Nephron progenitor cell (in vitro differentiated cells): ENCODE results near the gene HNMT.

Experiments used
- DNase-seq: peaks from one replicate; pipeline ENCODE4 v3.0.0; 2021
- H3K27ac Mint-ChIP-seq: 2 replicates; pipeline ENCODE4 v1.8.0; 2021; ENCODE audit warnings: mild to moderate bottlenecking, moderate library complexity, mixed read lengths
- H3K27me3 Mint-ChIP-seq: 2 replicates; pipeline ENCODE4 v1.8.0; 2021; ENCODE audit warnings: mild to moderate bottlenecking, low read depth, mixed read lengths; ENCODE audit not compliant: poor library complexity
- H3K36me3 Mint-ChIP-seq: 2 replicates; pipeline ENCODE4 v1.8.0; 2021; ENCODE audit warnings: low read depth, mixed read lengths
- H3K4me1 Mint-ChIP-seq: 2 replicates; pipeline ENCODE4 v1.8.0; 2021; ENCODE audit warnings: mixed read lengths
- H3K4me3 Mint-ChIP-seq: 2 replicates; pipeline ENCODE4 v1.8.0; 2021; ENCODE audit warnings: mild to moderate bottlenecking, moderate library complexity, mixed read lengths
- H3K9me3 Mint-ChIP-seq: 2 replicates; pipeline ENCODE4 v1.8.0; 2021; ENCODE audit warnings: mild to moderate bottlenecking, moderate library complexity, mixed read lengths
- CTCF ChIP-seq: fragments of 200-600 bp; sonication (generic); IDR thresholded peaks from 2 replicates; pipeline ENCODE4 v1.5.0; 2021; ENCODE audit warnings: antibody characterized with exemption

The HNMT gene

GRCh38 chr2:137938204-137938603, 26.1 kb upstream of the HNMT start:
- Mint-ChIP-seq H3K27ac (no peak overlapping the region), H3K9me3 (peaks cover 4% of the 10 kb centered on the region), H3K27me3 (no peaks in the 10 kb centered on the region)

GRCh38 chr2:137939026-137939425, 25.2 kb upstream of the HNMT start:
- peaks cover 4% of the 10 kb centered on the region for H3K9me3 Mint-ChIP-seq
- H3K27me3 Mint-ChIP-seq, result no peaks in the 10 kb centered on the region
- no peak overlapping the region for H3K27ac Mint-ChIP-seq
- H3K36me3 Mint-ChIP-seq, result no peaks in the 10 kb centered on the region
- H3K4me1 Mint-ChIP-seq, result peaks cover 58% of the 10 kb centered on the region
- no peak for DNase-seq
- no peak overlapping the region for H3K4me3 Mint-ChIP-seq
- TF ChIP-seq CTCF, result no peak

More at GRCh38 chr2:137938204-137938603, 26.1 kb upstream of the HNMT start:
- DNase-seq, result no peak
- Mint-ChIP-seq H3K36me3 (no peaks in the 10 kb centered on the region), H3K4me1 (peaks cover 56% of the 10 kb centered on the region), H3K4me3 (no peak overlapping the region)
- TF ChIP-seq CTCF, result no peak

GRCh38 chr2:137940154-137940553, 24.1 kb upstream of the HNMT start:
- Mint-ChIP-seq H3K4me1 (peaks cover 62% of the 10 kb centered on the region), H3K9me3 (peaks cover 3% of the 10 kb centered on the region), H3K4me3 (no peak overlapping the region), H3K27ac (no peak overlapping the region), H3K36me3 (no peaks in the 10 kb centered on the region), H3K27me3 (peaks cover 5% of the 10 kb centered on the region)
- TF ChIP-seq CTCF, result no peak
- no peak for DNase-seq

- no peak for TF ChIP-seq CTCF
- H3K27ac Mint-ChIP-seq, result peak overlapping the region; percentile 81
- H3K4me3 Mint-ChIP-seq, result no peak overlapping the region
- H3K27me3 Mint-ChIP-seq, result peaks cover 5% of the 10 kb centered on the region
- H3K36me3 Mint-ChIP-seq, result no peaks in the 10 kb centered on the region
- DNase-seq, result no peak
- H3K4me1 Mint-ChIP-seq, result peaks cover 52% of the 10 kb centered on the region
- H3K9me3 Mint-ChIP-seq, result no peaks in the 10 kb centered on the region
Measured at GRCh38 chr2:137942037-137942832, 22.0 kb upstream of the HNMT start.

- Mint-ChIP-seq H3K4me1 (peaks cover 53% of the 10 kb centered on the region), H3K9me3 (no peaks in the 10 kb centered on the region), H3K27ac (peak overlapping the region; percentile 81), H3K4me3 (no peak overlapping the region), H3K27me3 (peaks cover 5% of the 10 kb centered on the region), H3K36me3 (no peaks in the 10 kb centered on the region)
- no peak for DNase-seq
- no peak for TF ChIP-seq CTCF
Measured at GRCh38 chr2:137942833-137943677, 21.2 kb upstream of the HNMT start.
